ENCODE measurements around the gene MADD.
"Not testable (repeated sequence)": the region's sequence is repeated elsewhere in the genome, so short reads cannot be mapped to it uniquely, and the experiment has no call there.

Gene MADD

GRCh38 chr11:47274495-47275235 lies 4.7 kb downstream of the MADD start:
- DNase-seq = no peak

- no peak for DNase-seq
These were observed 7.0 kb downstream of the MADD start for GRCh38 chr11:47276923-47277322.

GRCh38 chr11:47278058-47278457 lies 8.1 kb downstream of the MADD start:
- no peak for DNase-seq

GRCh38 chr11:47278769-47279168 lies 8.8 kb downstream of the MADD start:
- DNase-seq = no peak

GRCh38 chr11:47280099-47280498 lies 10.2 kb downstream of the MADD start:
- DNase-seq = no peak

- no peak for DNase-seq
These were observed 10.9 kb downstream of the MADD start for GRCh38 chr11:47280860-47281259.

GRCh38 chr11:47282462-47282861 lies 12.5 kb downstream of the MADD start:
- no peak for DNase-seq

- DNase-seq = no peak
These were observed 14.2 kb downstream of the MADD start for GRCh38 chr11:47284151-47284550.

- no peak for DNase-seq
These were observed 16.2 kb downstream of the MADD start for GRCh38 chr11:47285969-47286770.

GRCh38 chr11:47288066-47288465 lies 18.1 kb downstream of the MADD start:
- DNase-seq = no peak

GRCh38 chr11:47289856-47290255 lies 19.9 kb downstream of the MADD start:
- DNase-seq = no peak

GRCh38 chr11:47295385-47295784 lies 25.5 kb downstream of the MADD start:
- no peak for DNase-seq

- no peak for DNase-seq
These were observed 26.1 kb downstream of the MADD start for GRCh38 chr11:47296045-47296444.

GRCh38 chr11:47299078-47299477 lies 29.1 kb downstream of the MADD start:
- DNase-seq = no peak

- no peak for DNase-seq
These were observed 32.9 kb downstream of the MADD start for GRCh38 chr11:47302853-47303252.

GRCh38 chr11:47305734-47306483 lies 36.0 kb downstream of the MADD start:
- DNase-seq = peak in 47 of 56 donors; percentile 11 to 79 (median 45)

- peak in 11 of 56 donors; percentile 16 to 55 (median 29) for DNase-seq
These were observed 36.5 kb downstream of the MADD start for GRCh38 chr11:47306484-47306844.

GRCh38 chr11:47308050-47308823 lies 38.3 kb downstream of the MADD start:
- DNase-seq = no peak

GRCh38 chr11:47314992-47315391 lies 45.1 kb downstream of the MADD start:
- no peak for DNase-seq

- DNase-seq = not testable (repeated sequence)
These were observed 46.6 kb downstream of the MADD start for GRCh38 chr11:47316501-47316900.
